Occipital lobe (tissue), 2 donors: ENCODE data around the gene CASTOR1. TPM values are rescaled to one million over a fixed set of nuclear protein-coding genes. Genes with fewer than 3 reads are reported as not detected.
A peak's percentile ranks its signal among the peaks of the same experiment; 100 is the strongest.
"Not testable (repeated sequence)": the region's sequence is repeated elsewhere in the genome, so short reads cannot be mapped to it uniquely, and the experiment has no call there.

ENCODE experiments used
- DNase-seq: peaks from one replicate; lab custom pipeline; 2025; lab: John Stamatoyannopoulos, UW
- total RNA-seq: library from RNA; depleted of rRNA; stranded (reverse); fragments of >200 nt; gene quantifications from one replicate; pipeline ENCODE4 v1.2.3, GENCODE V29; 2014

Gene CASTOR1
- 2.7 TPM for total RNA-seq

- peak; percentile 99 for DNase-seq
Measured at GRCh38 chr22:30289141-30289979, at the start of gene CASTOR1. Gene CASTOR1, minus strand, starts transcription at chr22:30289505. Its CDS starts 8 bp downstream, at chr22:30289497.

GRCh38 chr22:30338802-30339201 is 49.5 kb upstream of the CASTOR1 start:
- DNase-seq: no peak

- not testable (repeated sequence) for DNase-seq
Measured at GRCh38 chr22:30338341-30338740, 49.0 kb upstream of the CASTOR1 start.

- DNase-seq: no peak
Measured at GRCh38 chr22:30337461-30337778, 48.1 kb upstream of the CASTOR1 start.

GRCh38 chr22:30336752-30337460 is 47.6 kb upstream of the CASTOR1 start:
- no peak for DNase-seq

GRCh38 chr22:30335236-30335635 is 45.9 kb upstream of the CASTOR1 start:
- DNase-seq: no peak

GRCh38 chr22:30334646-30335045 is 45.3 kb upstream of the CASTOR1 start:
- no peak for DNase-seq

- no peak for DNase-seq
Measured at GRCh38 chr22:30333707-30334087, 44.4 kb upstream of the CASTOR1 start.

- DNase-seq: no peak
Measured at GRCh38 chr22:30332994-30333706, 43.8 kb upstream of the CASTOR1 start.

GRCh38 chr22:30332551-30332950 is 43.2 kb upstream of the CASTOR1 start:
- DNase-seq: no peak

- no peak for DNase-seq
Measured at GRCh38 chr22:30328466-30329049, 39.3 kb upstream of the CASTOR1 start.

- no peak for DNase-seq
Measured at GRCh38 chr22:30327864-30328345, 38.6 kb upstream of the CASTOR1 start.

GRCh38 chr22:30326706-30327362 is 37.5 kb upstream of the CASTOR1 start, which contains the start of gene TBC1D10A:
Gene TBC1D10A, minus strand, starts transcription at chr22:30326941. Its CDS starts 60 bp downstream, at chr22:30326881.
- peak; percentile 86 for DNase-seq

GRCh38 chr22:30326255-30326705 is 37.0 kb upstream of the CASTOR1 start:
- DNase-seq: no peak

GRCh38 chr22:30325724-30326254 is 36.5 kb upstream of the CASTOR1 start:
- no peak for DNase-seq

GRCh38 chr22:30325065-30325720 is 35.9 kb upstream of the CASTOR1 start:
- DNase-seq: no peak

GRCh38 chr22:30324014-30324730 is 34.9 kb upstream of the CASTOR1 start:
- DNase-seq: no peak

GRCh38 chr22:30323246-30323645 is 33.9 kb upstream of the CASTOR1 start:
- no peak for DNase-seq

- DNase-seq: no peak
Measured at GRCh38 chr22:30321461-30321860, 32.2 kb upstream of the CASTOR1 start.
